ENCODE data around the gene GNAZ.

DNA sequence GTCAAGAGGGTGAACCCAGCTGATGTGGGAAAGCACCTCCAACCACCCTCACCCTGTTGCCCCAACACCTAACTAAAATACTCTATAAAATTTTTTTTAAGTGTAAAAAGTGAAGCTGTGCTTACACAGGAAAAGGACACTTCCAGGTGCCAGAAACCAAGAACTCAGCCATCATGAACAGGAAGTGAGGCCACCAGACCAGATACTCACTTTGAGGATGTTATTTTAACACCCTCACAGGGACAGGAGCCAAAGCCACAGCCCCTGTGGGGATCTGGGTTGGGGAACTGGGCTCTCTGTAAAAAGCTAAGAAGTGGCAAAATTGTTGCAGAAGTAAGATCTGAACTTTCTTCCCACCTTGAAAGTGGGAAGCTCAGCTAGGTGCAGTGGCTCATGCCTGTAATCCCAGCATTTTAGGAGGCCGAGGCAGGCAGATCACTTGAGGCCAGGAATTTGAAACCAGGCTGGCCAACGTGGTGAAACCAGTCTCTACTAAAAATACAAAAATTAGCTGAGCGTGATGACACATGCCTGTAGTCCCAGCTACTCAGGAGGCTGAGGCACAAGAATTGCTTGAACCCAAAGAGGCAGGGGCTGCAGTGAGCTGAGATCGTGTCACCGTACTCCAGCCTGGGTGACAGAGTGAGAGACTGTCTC is 67.7 kb downstream of the GNAZ start:
- no peak for TF ChIP-seq HDGF (IDR thresholded peaks at IDR 0.05; ENCODE audit: borderline replicate concordance)
- no peak for TF ChIP-seq NFRKB (IDR thresholded peaks at IDR 0.05)
- TF ChIP-seq SP1 (IDR thresholded peaks at IDR 0.05), result no peak
- TF ChIP-seq FOXM1 (IDR thresholded peaks at IDR 0.05; ENCODE audit: borderline replicate concordance), result no peak
- no peak for TF ChIP-seq ARNT (IDR thresholded peaks at IDR 0.05)
- no peak for TF ChIP-seq SUZ12 (IDR thresholded peaks at IDR 0.05)
- TF ChIP-seq TARDBP (IDR thresholded peaks at IDR 0.05), result no peak
- TF ChIP-seq ELF4 (IDR thresholded peaks at IDR 0.05), result no peak

Data from HEK293T (cell line).